Suprapubic skin (tissue), 4 donors: Measurements from ENCODE around the gene JUND. TPM values are rescaled to one million over a fixed set of nuclear protein-coding genes. Genes with fewer than 3 reads are reported as not detected.

Source experiments
- DNase-seq, 2 donors: peaks; one replicate each; pipeline ENCODE4 v3.0.0-alpha.2; 2019; ENCODE audit warnings: low spot score in 2 of 2
- H3K27ac ChIP-seq: fragments of 200-600 bp; sonication (generic); one replicate; pipeline ENCODE4 v1.5.1; 2019
- H3K27me3 ChIP-seq: fragments of 200-600 bp; sonication (generic); one replicate; pipeline ENCODE4 v1.5.1; 2019
- H3K36me3 ChIP-seq: fragments of 200-600 bp; sonication (generic); one replicate; pipeline ENCODE4 v1.5.1; 2019
- H3K4me1 ChIP-seq: fragments of 200-600 bp; sonication (generic); one replicate; pipeline ENCODE4 v1.5.1; 2019
- H3K4me3 ChIP-seq: fragments of 200-600 bp; sonication (generic); one replicate; pipeline ENCODE4 v1.5.1; 2019; ENCODE audit warnings: mild to moderate bottlenecking
- H3K9me3 ChIP-seq: fragments of 200-600 bp; sonication (generic); one replicate; pipeline ENCODE4 v1.5.1; 2019
- CTCF ChIP-seq, 2 donors: fragments of 200-600 bp in 1 of 2; fragments of 450-650 bp in 1 of 2; sonication (generic) in 1 of 2; IDR thresholded peaks; one replicate each; pipeline ENCODE4 v1.5.1; 2016 to 2019; ENCODE audit warnings: antibody characterized with exemption in 2 of 2, mild to moderate bottlenecking in 1 of 2, moderate library complexity in 1 of 2
- EP300 ChIP-seq: sonication (generic); formaldehyde crosslinking; IDR thresholded peaks from one replicate; pipeline ENCODE4 v1.6.1; 2017; ENCODE audit warnings: antibody characterized with exemption
- POLR2A ChIP-seq, 2 donors: fragments of 450-650 bp; IDR thresholded peaks; one replicate each; pipeline ENCODE4 v1.6.1; 2017; ENCODE audit warnings: antibody characterized with exemption in 2 of 2, mild to moderate bottlenecking in 2 of 2, moderate library complexity in 2 of 2
- POLR2AphosphoS5 ChIP-seq, 3 donors: sonication (generic); formaldehyde crosslinking; IDR thresholded peaks; one replicate each; pipeline ENCODE4 v1.6.1; 2017; ENCODE audit warnings: antibody characterized with exemption in 3 of 3
- WGBS: methylation state at CpG from one replicate; pipeline ENCODE4 v1.1.5; 2018; 5-methylcytosine and 5-hydroxymethylcytosine counted together
- total RNA-seq, 4 donors: library from RNA; depleted of rRNA; stranded (reverse); fragments of >200 nt; gene quantifications; one replicate each; pipeline ENCODE4 v1.1.0, GENCODE V29; 2016

JUND gene
- total RNA-seq, 4 donors from 2014 or later = 330 to 579 (median 396) TPM

- Histone ChIP-seq H3K27me3 (no peaks in the 10 kb centered on the region), H3K27ac (peak overlapping the region; percentile 12), H3K9me3 (no peaks in the 10 kb centered on the region), H3K4me1 (peaks cover 59% of the 10 kb centered on the region), H3K36me3 (peaks cover 24% of the 10 kb centered on the region), H3K4me3 (no peak overlapping the region)
- TF ChIP-seq POLR2AphosphoS5 (IDR thresholded peaks at IDR 0.05) (no peak), POLR2A (IDR thresholded peaks at IDR 0.05) (no peak), CTCF (IDR thresholded peaks at IDR 0.05) (no peak), EP300 (no peak)
- no peak for DNase-seq
- 55% methylated on average over 14 of the region's 14 CpGs for WGBS
These were observed 25.5 kb upstream of the JUND start for GRCh38 chr19:18306888-18307260.

GRCh38 chr19:18306209-18306887 lies 24.9 kb upstream of the JUND start:
- WGBS = 90% methylated on average over 18 of the region's 26 CpGs
- H3K9me3 ChIP-seq = no peaks in the 10 kb centered on the region
- TF ChIP-seq EP300 (no peak), POLR2A (IDR thresholded peaks at IDR 0.05) (no peak)
- H3K4me1 ChIP-seq = peaks cover 61% of the 10 kb centered on the region
- peaks cover 19% of the 10 kb centered on the region for H3K36me3 ChIP-seq
- DNase-seq = no peak
- H3K27ac ChIP-seq = no peak overlapping the region
- no peaks in the 10 kb centered on the region for H3K27me3 ChIP-seq
- no peak overlapping the region for H3K4me3 ChIP-seq

GRCh38 chr19:18304458-18305310 lies 23.3 kb upstream of the JUND start:
- peak; percentile 94 to 96 for DNase-seq
- Histone ChIP-seq H3K9me3 (no peaks in the 10 kb centered on the region), H3K27me3 (no peaks in the 10 kb centered on the region), H3K36me3 (peaks cover 15% of the 10 kb centered on the region), H3K4me1 (peaks cover 63% of the 10 kb centered on the region), H3K4me3 (peak overlapping the region; percentile 46), H3K27ac (peak overlapping the region; percentile 95)
- TF ChIP-seq POLR2AphosphoS5 (IDR thresholded peaks at IDR 0.05) = peak in 2 of 3 donors; percentile 17 to 67
- TF ChIP-seq POLR2A (IDR thresholded peaks at IDR 0.05) = peak in 1 of 2 donors; percentile 82
- TF ChIP-seq EP300 = no peak
- no peak for TF ChIP-seq CTCF (IDR thresholded peaks at IDR 0.05)
- WGBS = 16% methylated on average over 28 of the region's 29 CpGs

GRCh38 chr19:18304208-18304457 lies 22.7 kb upstream of the JUND start:
- peaks cover 9% of the 10 kb centered on the region for H3K36me3 ChIP-seq
- peaks cover 63% of the 10 kb centered on the region for H3K4me1 ChIP-seq
- TF ChIP-seq CTCF (IDR thresholded peaks at IDR 0.05) (no peak), EP300 (no peak), POLR2AphosphoS5 (IDR thresholded peaks at IDR 0.05) (no peak), POLR2A (IDR thresholded peaks at IDR 0.05) (no peak)
- no peaks in the 10 kb centered on the region for H3K27me3 ChIP-seq
- peak overlapping the region; percentile 95 for H3K27ac ChIP-seq
- peak overlapping the region; percentile 46 for H3K4me3 ChIP-seq
- 40% methylated on average over 2 of the region's 2 CpGs for WGBS
- DNase-seq = no peak
- no peaks in the 10 kb centered on the region for H3K9me3 ChIP-seq

GRCh38 chr19:18301718-18302111 lies 20.3 kb upstream of the JUND start:
- Histone ChIP-seq H3K9me3 (no peaks in the 10 kb centered on the region), H3K36me3 (no peaks in the 10 kb centered on the region), H3K27me3 (no peaks in the 10 kb centered on the region), H3K4me3 (no peak overlapping the region), H3K27ac (peak overlapping the region; percentile 72), H3K4me1 (peaks cover 55% of the 10 kb centered on the region)
- 66% methylated on average over 4 of the region's 4 CpGs for WGBS
- TF ChIP-seq EP300 (no peak), CTCF (IDR thresholded peaks at IDR 0.05) (no peak), POLR2A (IDR thresholded peaks at IDR 0.05) (no peak), POLR2AphosphoS5 (IDR thresholded peaks at IDR 0.05) (no peak)
- DNase-seq = no peak
